GM12891 (cell line): ENCODE results near the gene DOCK11.

ENCODE experiments used
- POLR2A ChIP-seq: IDR thresholded peaks from 2 replicates; pipeline ENCODE4 v1.6.1; 2011; ENCODE audit warnings: low read depth, low read length, control low read depth
- POLR2AphosphoS5 ChIP-seq: IDR thresholded peaks from 2 replicates; pipeline ENCODE4 v1.6.1; 2011; ENCODE audit warnings: low read depth, low read length, control low read depth

DNA sequence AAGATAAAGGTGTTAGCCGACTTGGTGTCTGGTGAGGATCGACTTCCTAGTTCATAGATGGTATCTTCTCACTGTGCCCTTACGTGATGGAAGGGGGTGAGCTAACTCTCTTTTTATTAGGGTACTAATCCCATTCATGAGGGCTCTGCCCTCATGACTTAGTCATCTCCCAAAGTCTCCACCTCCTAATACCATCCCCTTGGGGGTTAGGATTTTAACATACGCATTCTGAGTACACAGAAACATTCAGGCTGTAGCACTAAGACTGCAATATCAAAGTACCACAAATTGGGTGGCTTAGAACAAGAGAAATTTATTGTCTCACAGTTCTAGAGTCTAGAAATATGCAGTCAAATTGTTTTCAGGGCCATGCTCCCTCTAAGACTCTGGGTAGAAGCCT is 173.8 kb downstream of the DOCK11 start:
- no peak for TF ChIP-seq POLR2AphosphoS5
- no peak for TF ChIP-seq POLR2A
